ENCODE data around the gene NABP1. TPM values are rescaled to one million over a fixed set of nuclear protein-coding genes. Genes with fewer than 3 reads are reported as not detected.

The NABP1 gene
- total RNA-seq, 1 experiment from 2014 or later: 3.2 TPM

DNA sequence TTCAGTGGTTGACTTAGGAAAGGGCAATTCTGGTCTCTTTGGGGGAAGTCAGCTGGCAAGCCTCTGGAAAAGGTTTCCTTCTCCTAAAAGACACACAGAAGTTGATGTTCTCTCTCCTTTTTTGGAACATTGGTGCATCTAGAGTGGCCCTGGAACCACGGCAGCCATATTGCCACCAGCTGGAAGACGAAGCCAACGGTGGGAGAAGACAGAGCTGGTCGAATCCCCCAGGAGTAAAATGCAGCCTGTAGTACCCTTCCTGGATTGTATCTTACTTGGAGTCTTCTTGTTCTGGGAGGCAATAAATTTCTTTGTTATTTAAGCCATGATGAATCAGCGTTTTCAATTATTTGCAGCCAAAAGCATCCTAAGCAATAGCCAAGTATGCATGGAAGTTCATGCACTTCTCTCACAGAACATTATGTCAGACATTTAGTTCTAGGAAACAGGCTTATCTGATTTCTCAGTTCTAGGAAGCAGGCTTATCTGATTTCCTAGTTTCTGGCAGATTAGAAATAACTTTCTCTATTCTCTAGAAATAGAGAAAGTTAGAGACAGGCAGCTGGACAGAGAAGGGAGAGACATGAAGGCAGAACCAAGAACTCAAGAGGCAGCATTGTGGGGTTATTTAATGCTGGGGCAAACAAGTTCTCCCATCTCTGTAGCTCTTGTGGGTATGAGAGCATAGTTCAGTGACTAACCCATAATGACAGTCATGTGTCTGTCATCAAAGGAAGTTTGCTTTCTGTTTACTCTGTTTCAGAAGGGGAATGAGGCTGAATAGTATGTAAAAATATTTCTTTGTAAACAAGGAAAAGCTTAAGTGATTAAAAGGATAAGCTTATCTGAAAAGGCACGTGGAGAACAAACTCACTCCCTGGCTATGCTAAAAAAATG is 40.5 kb upstream of the NABP1 start:
- no peak overlapping the region for H3K9ac ChIP-seq (ENCODE audit: extremely low read depth, insufficient read length, low read length)
- no peak overlapping the region for H4K91ac ChIP-seq (ENCODE audit: insufficient read length, low read depth, low read length)
- H2AK5ac ChIP-seq (ENCODE audit: insufficient read length, low read length): no peak overlapping the region
- no peaks in the 10 kb centered on the region for H3K36me3 Mint-ChIP-seq (ENCODE audit: insufficient read depth in 1 of 3, low read depth in 3 of 3)
- no peak overlapping the region for H4K8ac ChIP-seq (replicated peaks; ENCODE audit: insufficient read length, low read depth, low read length)
- no peaks in the 10 kb centered on the region for H3K27me3 ChIP-seq (ENCODE audit: insufficient read depth, low read length)
- no peak overlapping the region for H3K23ac ChIP-seq (ENCODE audit: insufficient read length, low read depth, low read length)
- no peak overlapping the region for H3K4ac ChIP-seq (ENCODE audit: low read depth, low read length)
- no peak for DNase-seq
- no peak overlapping the region for H2BK5ac ChIP-seq (ENCODE audit: insufficient read length, low read length)
- no peak overlapping the region for H3K14ac ChIP-seq (ENCODE audit: insufficient read depth, low read length)
- no peaks in the 10 kb centered on the region for H4K20me1 ChIP-seq (ENCODE audit: control insufficient read depth, insufficient read depth, insufficient read length)
- no peak overlapping the region for H3K18ac ChIP-seq (ENCODE audit: insufficient read length, low read depth, low read length)
- H3K56ac ChIP-seq (ENCODE audit: insufficient read length, low read depth, low read length): no peak overlapping the region
- no CpG with 5 or more reads among the region's 6 CpGs for WGBS (ENCODE audit: extremely low coverage, insufficient read length, low lambda C conversion rate)
- H3K79me2 ChIP-seq (ENCODE audit: insufficient read depth, low read length): no peaks in the 10 kb centered on the region
- H3K27ac ChIP-seq (ENCODE audit: insufficient read length, low read depth, low read length): no peak overlapping the region
- peaks cover 8% of the 10 kb centered on the region for H3K4me1 ChIP-seq (ENCODE audit: insufficient read depth, low read length)
- H3K4me3 Mint-ChIP-seq: no peak overlapping the region
- no peak overlapping the region for H2BK15ac ChIP-seq (ENCODE audit: low read depth, low read length)
- TF ChIP-seq CTCF (conservative IDR thresholded peaks at IDR 0.05): no peak
- no peaks in the 10 kb centered on the region; the same call in 1 of the 2 replicates for H3K27me3 Mint-ChIP-seq (ENCODE audit: low read depth)
- peak overlapping the region in 1 of 3 experiments; percentile 48; a peak in 1 of 7 replicates for H3K27ac Mint-ChIP-seq
- H2BK20ac ChIP-seq (ENCODE audit: low read depth, low read length, poor library complexity, severe bottlenecking): no peak overlapping the region
- H3K79me1 ChIP-seq (ENCODE audit: insufficient read depth, low read depth, low read length, poor library complexity, severe bottlenecking): no peaks in the 10 kb centered on the region
- peaks cover 16 to 19% of the 10 kb centered on the region in 2 experiments for H3K4me1 Mint-ChIP-seq
- H2BK120ac ChIP-seq (ENCODE audit: low read depth, low read length, poor library complexity, severe bottlenecking): no peak overlapping the region
- no peaks in the 10 kb centered on the region for H3K9me3 Mint-ChIP-seq
- no peak overlapping the region for H2AFZ ChIP-seq (ENCODE audit: low read length)
- no peak overlapping the region for H4K5ac ChIP-seq (ENCODE audit: insufficient read length, low read depth, low read length)
- no peak overlapping the region for H3T11ph ChIP-seq (ENCODE audit: low read length)
- no peak overlapping the region for H2BK12ac ChIP-seq (ENCODE audit: insufficient read length, low read depth, low read length)
- H3K4me2 ChIP-seq (ENCODE audit: insufficient read depth, insufficient read length, low read length): no peak overlapping the region
- no peaks in the 10 kb centered on the region for H3K9me3 ChIP-seq (ENCODE audit: control insufficient read depth, low read depth, low read length)
- H3K23me2 ChIP-seq (ENCODE audit: insufficient read length, low read depth, low read length, poor library complexity, severe bottlenecking): no peaks in the 10 kb centered on the region

Measured in H9 (cell line).